Mesenchymal stem cell (in vitro differentiated cells and primary cell): ENCODE results near the gene RERE.

Experiments used
- DNase-seq: peaks from one replicate; pipeline ENCODE4 v3.0.0-alpha.2; 2013
- H2AFZ ChIP-seq: one replicate; pipeline ENCODE4 v1.6.1; 2013; ENCODE audit warnings: low read depth, mild to moderate bottlenecking, control low read depth, inconsistent platforms, low read length, moderate library complexity
- H2AK5ac ChIP-seq: 2 replicates; pipeline ENCODE4 v1.6.1; 2013; ENCODE audit warnings: low read length, moderate library complexity, mild to moderate bottlenecking, inconsistent platforms; ENCODE audit not compliant: severe bottlenecking
- H2BK120ac ChIP-seq: one replicate; pipeline ENCODE4 v1.6.1; 2013; ENCODE audit warnings: low read depth, mild to moderate bottlenecking, inconsistent platforms, low read length, moderate library complexity
- H2BK12ac ChIP-seq, 2 experiments: one replicate each; pipeline ENCODE4 v1.6.1; 2013; ENCODE audit warnings: inconsistent platforms in 2 of 2, low read length in 2 of 2, mild to moderate bottlenecking in 2 of 2, moderate library complexity in 2 of 2, control low read depth in 1 of 2
- H2BK15ac ChIP-seq: one replicate; pipeline ENCODE4 v1.6.1; 2013; ENCODE audit warnings: mild to moderate bottlenecking, low read depth, inconsistent platforms; ENCODE audit not compliant: poor library complexity, severe bottlenecking
- H2BK5ac ChIP-seq: 2 replicates; pipeline ENCODE4 v1.6.1; 2013; ENCODE audit warnings: low read depth, mild to moderate bottlenecking, low read length, control low read depth, inconsistent platforms; ENCODE audit not compliant: poor library complexity, severe bottlenecking
- H3K14ac ChIP-seq, 2 experiments: one replicate each; pipeline ENCODE4 v1.6.1; 2013; ENCODE audit warnings: inconsistent platforms in 2 of 2, low read length in 2 of 2, control low read depth in 1 of 2, mild to moderate bottlenecking in 1 of 2, moderate library complexity in 1 of 2
- H3K18ac ChIP-seq, 2 experiments: one replicate each; pipeline ENCODE4 v1.6.1; 2013; ENCODE audit warnings: inconsistent platforms in 2 of 2, low read length in 2 of 2, control low read depth in 1 of 2, low read depth in 1 of 2, mild to moderate bottlenecking in 1 of 2
- H3K23ac ChIP-seq, 2 experiments: one replicate each; pipeline ENCODE4 v1.6.1; 2013; ENCODE audit warnings: inconsistent platforms in 2 of 2, low read length in 2 of 2, mild to moderate bottlenecking in 2 of 2, moderate library complexity in 2 of 2, control low read depth in 1 of 2
- H3K27ac ChIP-seq: 2 replicates; pipeline ENCODE4 v1.5.1; 2013; ENCODE audit warnings: mild to moderate bottlenecking, moderate library complexity, low read length, control low read depth, inconsistent platforms; ENCODE audit not compliant: poor library complexity, severe bottlenecking
- H3K27me3 ChIP-seq, 2 experiments: 2 replicates each; pipeline versions ENCODE4 v1.6.1 to v1.7.0; 2013; ENCODE audit warnings: low read length in 2 of 2, mild to moderate bottlenecking in 2 of 2, moderate library complexity in 2 of 2, control low read depth in 1 of 2, inconsistent platforms in 1 of 2; ENCODE audit not compliant: control insufficient read depth in 1 of 2, insufficient read depth in 1 of 2
- H3K36me3 ChIP-seq, 2 experiments: 2 replicates each; pipeline versions ENCODE4 v1.6.1 to v1.7.0; 2013; ENCODE audit warnings: low read length in 2 of 2, control low read depth in 1 of 2, inconsistent platforms in 1 of 2, low read depth in 1 of 2, mild to moderate bottlenecking in 1 of 2; ENCODE audit not compliant: insufficient read depth in 2 of 2, control insufficient read depth in 1 of 2
- H3K4ac ChIP-seq, 2 experiments: one replicate each; pipeline ENCODE4 v1.6.1; 2013; ENCODE audit warnings: inconsistent platforms in 2 of 2, low read length in 2 of 2, mild to moderate bottlenecking in 2 of 2, moderate library complexity in 2 of 2, control low read depth in 1 of 2, low read depth in 1 of 2
- H3K4me1 ChIP-seq: 2 replicates; pipeline ENCODE4 v1.6.1; 2013; ENCODE audit warnings: low read depth, low read length, control low read depth; ENCODE audit not compliant: control insufficient read depth, insufficient read depth
- H3K4me2 ChIP-seq: 2 replicates; pipeline ENCODE4 v1.6.1; 2013; ENCODE audit warnings: low read length, mild to moderate bottlenecking, inconsistent platforms; ENCODE audit not compliant: poor library complexity, severe bottlenecking
- H3K4me3 ChIP-seq, 2 experiments: 2 replicates each; pipeline versions ENCODE4 v1.5.1 to v1.7.0; 2013; ENCODE audit warnings: low read length in 2 of 2, mild to moderate bottlenecking in 2 of 2, control low read depth in 1 of 2, low read depth in 1 of 2; ENCODE audit not compliant: insufficient read depth in 1 of 2
- H3K79me1 ChIP-seq: replicated peaks from 2 replicates; pipeline ENCODE4 v1.6.1; 2013; ENCODE audit warnings: mild to moderate bottlenecking, control low read depth, low read length, inconsistent platforms; ENCODE audit not compliant: poor library complexity, severe bottlenecking
- H3K9ac ChIP-seq: 2 replicates; pipeline ENCODE4 v1.7.0; 2013; ENCODE audit warnings: mild to moderate bottlenecking, low read length, moderate library complexity
- H3K9me3 ChIP-seq: 2 replicates; pipeline ENCODE4 v1.7.0; 2013; ENCODE audit warnings: mild to moderate bottlenecking, low read length; ENCODE audit not compliant: control insufficient read depth
- H4K8ac ChIP-seq: one replicate; pipeline ENCODE4 v1.6.1; 2013; ENCODE audit warnings: inconsistent platforms, mild to moderate bottlenecking, low read length, moderate library complexity
- H4K91ac ChIP-seq: one replicate; pipeline ENCODE4 v1.6.1; 2013; ENCODE audit warnings: mild to moderate bottlenecking, low read length, inconsistent platforms
- WGBS: methylation state at CpG from one replicate; pipeline ENCODE4 v1.1.7; 2013; ENCODE audit warnings: mixed read lengths; 5-methylcytosine and 5-hydroxymethylcytosine counted together

The RERE gene

GRCh38 chr1:8363186-8363766 is 454.2 kb downstream of the RERE start:
- H2AFZ ChIP-seq = no peak overlapping the region
- H2BK120ac ChIP-seq = no peak overlapping the region
- H3K36me3 ChIP-seq = peaks cover 71 to 82% of the 10 kb centered on the region in 2 experiments
- H3K14ac ChIP-seq = no peak overlapping the region
- peaks cover 72% of the 10 kb centered on the region for H3K79me1 ChIP-seq
- peak overlapping the region in 1 of 2 experiments; percentile 53 for H3K23ac ChIP-seq
- no peak overlapping the region for H3K27ac ChIP-seq
- H3K9ac ChIP-seq = no peak overlapping the region
- H2BK12ac ChIP-seq = no peak overlapping the region
- peak overlapping the region in 1 of 2 experiments; percentile 8 for H3K4ac ChIP-seq
- H2BK5ac ChIP-seq = no peak overlapping the region
- H3K27me3 ChIP-seq = no peaks in the 10 kb centered on the region
- H4K91ac ChIP-seq = no peak overlapping the region
- no peak overlapping the region for H3K4me2 ChIP-seq
- no peak overlapping the region for H2AK5ac ChIP-seq
- WGBS = 96% methylated on average over 7 of the region's 8 CpGs
- H3K9me3 ChIP-seq = no peaks in the 10 kb centered on the region
- no peak overlapping the region for H3K4me3 ChIP-seq
- no peak for DNase-seq
- no peak overlapping the region for H2BK15ac ChIP-seq
- no peak overlapping the region for H3K18ac ChIP-seq
- H4K8ac ChIP-seq = no peak overlapping the region
- H3K4me1 ChIP-seq = peaks cover 30% of the 10 kb centered on the region

- H2BK15ac ChIP-seq = no peak overlapping the region
- WGBS = 97% methylated on average over 13 of the region's 13 CpGs
- no peak overlapping the region for H3K4ac ChIP-seq
Measured at GRCh38 chr1:8362701-8363101, 454.7 kb downstream of the RERE start.

GRCh38 chr1:8361198-8361849 is 456.1 kb downstream of the RERE start:
- Histone ChIP-seq H4K8ac (no peak overlapping the region), H3K27me3 (no peaks in the 10 kb centered on the region), H2AK5ac (no peak overlapping the region)

More at GRCh38 chr1:8362701-8363101, 454.7 kb downstream of the RERE start:
- no peak overlapping the region for H4K91ac ChIP-seq
- H2BK120ac ChIP-seq = no peak overlapping the region
- no peak overlapping the region for H2BK5ac ChIP-seq
- no peak overlapping the region for H2AFZ ChIP-seq
- peaks cover 30% of the 10 kb centered on the region for H3K4me1 ChIP-seq
- H3K27ac ChIP-seq = no peak overlapping the region
- no peak overlapping the region for H2BK12ac ChIP-seq
- no peak overlapping the region for H3K9ac ChIP-seq
- no peaks in the 10 kb centered on the region for H3K27me3 ChIP-seq
- H3K4me3 ChIP-seq = no peak overlapping the region
- DNase-seq = no peak
- no peaks in the 10 kb centered on the region for H3K9me3 ChIP-seq
- H3K14ac ChIP-seq = no peak overlapping the region
- no peak overlapping the region for H3K18ac ChIP-seq
- H3K79me1 ChIP-seq = peaks cover 73% of the 10 kb centered on the region
- no peak overlapping the region for H2AK5ac ChIP-seq
- H3K4me2 ChIP-seq = no peak overlapping the region
- no peak overlapping the region for H4K8ac ChIP-seq
- no peak overlapping the region for H3K23ac ChIP-seq
- peaks cover 76 to 88% of the 10 kb centered on the region in 2 experiments for H3K36me3 ChIP-seq

GRCh38 chr1:8360493-8361197 is 456.8 kb downstream of the RERE start:
- peaks cover 72% of the 10 kb centered on the region for H3K79me1 ChIP-seq
- H2BK5ac ChIP-seq = no peak overlapping the region
- H3K23ac ChIP-seq = no peak overlapping the region
- H3K27me3 ChIP-seq = no peaks in the 10 kb centered on the region
- H3K4me3 ChIP-seq = no peak overlapping the region
- H3K36me3 ChIP-seq = peaks cover 88 to 96% of the 10 kb centered on the region in 2 experiments
- DNase-seq = no peak
- H3K4me1 ChIP-seq = peaks cover 20% of the 10 kb centered on the region
- no peak overlapping the region for H3K9ac ChIP-seq
- no peak overlapping the region for H2AFZ ChIP-seq
- H3K4me2 ChIP-seq = no peak overlapping the region
- no peak overlapping the region for H3K14ac ChIP-seq
- 91% methylated on average over 26 of the region's 26 CpGs for WGBS
- H2BK120ac ChIP-seq = no peak overlapping the region
- H2BK15ac ChIP-seq = no peak overlapping the region
- no peak overlapping the region for H3K18ac ChIP-seq
- H3K9me3 ChIP-seq = no peaks in the 10 kb centered on the region
- no peak overlapping the region for H3K27ac ChIP-seq
- H4K91ac ChIP-seq = no peak overlapping the region
- no peak overlapping the region for H2AK5ac ChIP-seq
- no peak overlapping the region for H3K4ac ChIP-seq
- H4K8ac ChIP-seq = no peak overlapping the region
- no peak overlapping the region for H2BK12ac ChIP-seq

More at GRCh38 chr1:8361198-8361849, 456.1 kb downstream of the RERE start:
- H3K4ac ChIP-seq = no peak overlapping the region
- H3K4me1 ChIP-seq = peaks cover 22% of the 10 kb centered on the region
- no peak overlapping the region for H4K91ac ChIP-seq
- no peak overlapping the region for H2BK12ac ChIP-seq
- no peaks in the 10 kb centered on the region for H3K9me3 ChIP-seq
- H2BK15ac ChIP-seq = no peak overlapping the region
- WGBS = 96% methylated on average over 21 of the region's 21 CpGs
- no peak overlapping the region for H2BK5ac ChIP-seq
- H3K14ac ChIP-seq = no peak overlapping the region
- H2AFZ ChIP-seq = no peak overlapping the region
- H3K23ac ChIP-seq = no peak overlapping the region
- no peak overlapping the region for H3K9ac ChIP-seq
- no peak overlapping the region for H2BK120ac ChIP-seq
- H3K18ac ChIP-seq = no peak overlapping the region
- peaks cover 87 to 96% of the 10 kb centered on the region in 2 experiments for H3K36me3 ChIP-seq
- H3K4me3 ChIP-seq = no peak overlapping the region
- H3K4me2 ChIP-seq = no peak overlapping the region
- no peak overlapping the region for H3K27ac ChIP-seq
- H3K79me1 ChIP-seq = peaks cover 72% of the 10 kb centered on the region
- no peak for DNase-seq
